Left forelimb (tissue), 1 donor: ENCODE data around the gene ACTR1B.
"Not testable (repeated sequence)": the region's sequence is repeated elsewhere in the genome, so short reads cannot be mapped to it uniquely, and the experiment has no call there.

Experiments used
- DNase-seq: peaks from one replicate; pipeline ENCODE4 v3.0.0-alpha.2; 2018; ENCODE audit warnings: low spot score

Gene ACTR1B

GRCh38 chr2:97658691-97659157 lies 5.1 kb downstream of the ACTR1B start:
- no peak for DNase-seq

- no peak for DNase-seq
Observed at GRCh38 chr2:97657986-97658690, 5.7 kb downstream of the ACTR1B start.

GRCh38 chr2:97656905-97657587 lies 6.8 kb downstream of the ACTR1B start:
- no peak for DNase-seq

DNA sequence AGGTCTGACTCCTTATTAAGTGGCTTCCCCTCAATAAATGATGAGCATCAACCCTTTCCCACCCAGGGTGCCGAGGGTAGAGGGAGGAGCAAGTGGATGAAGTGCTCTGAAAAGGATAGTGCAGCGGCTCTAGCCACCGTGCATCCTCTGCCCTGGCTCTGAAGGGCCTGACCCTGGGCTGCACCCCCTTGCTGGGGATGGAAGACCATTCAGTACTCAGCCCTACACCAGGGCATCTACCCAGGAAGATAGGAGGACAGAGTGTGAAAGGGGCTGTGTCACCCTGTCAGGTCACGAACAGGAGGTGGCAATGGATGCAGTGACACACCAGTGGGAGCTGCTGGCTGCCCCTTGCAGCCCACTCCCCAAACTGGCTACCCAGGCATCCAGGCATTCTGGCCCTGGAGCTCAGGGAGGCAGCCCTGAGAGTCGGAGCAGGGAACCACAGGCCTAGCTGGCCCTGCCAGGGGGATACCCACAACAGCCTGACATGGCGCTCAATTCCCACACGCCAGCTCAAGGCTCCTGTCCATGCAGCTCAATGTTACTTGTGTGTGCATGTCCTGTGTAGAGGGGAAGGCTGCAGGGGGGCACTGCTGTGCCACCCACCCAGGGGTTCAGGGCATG lies 7.6 kb downstream of the ACTR1B start:
- DNase-seq: no peak

DNA sequence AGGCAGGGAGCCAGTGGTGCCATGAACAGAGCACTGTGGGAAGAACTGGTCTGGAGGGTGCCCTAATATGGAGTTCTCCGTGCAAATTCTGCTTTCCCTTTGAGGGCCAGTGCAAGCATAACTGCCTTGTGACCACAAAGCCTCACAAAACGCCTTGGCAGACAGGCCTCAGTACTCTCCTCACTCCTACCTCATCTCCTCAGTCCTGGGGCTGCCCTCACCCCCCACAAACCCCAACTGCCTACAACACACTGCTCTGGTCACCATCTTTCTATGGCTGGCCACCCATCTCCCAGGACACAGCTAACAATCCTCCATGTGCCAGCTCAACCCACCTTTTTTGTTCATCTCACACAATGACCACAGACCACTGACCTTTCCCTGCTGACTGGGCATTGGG lies 9.1 kb downstream of the ACTR1B start:
- DNase-seq: no peak

DNA sequence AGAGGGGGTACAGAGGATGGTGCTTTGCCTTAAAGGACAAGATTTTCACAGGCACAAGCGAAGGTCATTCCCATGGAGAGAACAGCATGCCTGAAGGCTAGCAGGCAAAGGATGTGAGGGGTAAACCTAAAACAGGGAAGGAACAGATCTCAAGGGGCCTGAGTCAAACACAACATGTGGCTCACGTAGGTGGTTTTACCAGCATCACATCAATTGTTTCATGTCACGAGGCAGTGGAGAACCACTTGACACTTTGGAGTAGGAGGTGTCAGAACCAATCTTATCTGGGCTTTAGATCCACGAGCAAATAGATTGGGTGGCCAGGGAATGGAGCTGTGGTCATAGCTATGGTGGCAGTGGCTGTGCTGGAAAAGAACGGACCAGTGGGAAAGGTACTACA lies 9.5 kb downstream of the ACTR1B start:
- no peak for DNase-seq

GRCh38 chr2:97653874-97654273 lies 10.0 kb downstream of the ACTR1B start:
- DNase-seq: no peak

- no peak for DNase-seq
Observed at GRCh38 chr2:97653473-97653872, 10.4 kb downstream of the ACTR1B start.

- no peak for DNase-seq
Observed at GRCh38 chr2:97651114-97651513, 12.7 kb downstream of the ACTR1B start.

DNA sequence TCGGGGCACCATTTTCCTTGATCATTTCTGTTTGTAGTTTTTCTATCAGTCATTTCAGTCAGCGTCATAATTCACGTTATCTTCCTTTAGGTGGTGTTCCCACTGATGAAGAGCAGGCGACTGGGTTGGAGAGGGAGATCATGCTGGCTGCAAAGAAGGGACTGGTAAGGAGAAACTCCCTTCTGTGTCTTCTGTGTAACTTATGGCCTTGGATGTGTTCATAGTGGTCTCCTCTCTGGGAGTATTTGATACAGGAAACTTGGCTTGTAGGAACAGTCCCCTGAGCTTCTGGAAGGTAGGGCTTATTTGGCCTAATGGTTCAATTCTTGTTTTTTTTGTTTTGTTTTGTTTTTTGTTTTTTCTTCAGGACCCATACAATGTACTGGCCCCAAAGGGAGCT lies 16.9 kb downstream of the ACTR1B start:
- no peak for DNase-seq

DNA sequence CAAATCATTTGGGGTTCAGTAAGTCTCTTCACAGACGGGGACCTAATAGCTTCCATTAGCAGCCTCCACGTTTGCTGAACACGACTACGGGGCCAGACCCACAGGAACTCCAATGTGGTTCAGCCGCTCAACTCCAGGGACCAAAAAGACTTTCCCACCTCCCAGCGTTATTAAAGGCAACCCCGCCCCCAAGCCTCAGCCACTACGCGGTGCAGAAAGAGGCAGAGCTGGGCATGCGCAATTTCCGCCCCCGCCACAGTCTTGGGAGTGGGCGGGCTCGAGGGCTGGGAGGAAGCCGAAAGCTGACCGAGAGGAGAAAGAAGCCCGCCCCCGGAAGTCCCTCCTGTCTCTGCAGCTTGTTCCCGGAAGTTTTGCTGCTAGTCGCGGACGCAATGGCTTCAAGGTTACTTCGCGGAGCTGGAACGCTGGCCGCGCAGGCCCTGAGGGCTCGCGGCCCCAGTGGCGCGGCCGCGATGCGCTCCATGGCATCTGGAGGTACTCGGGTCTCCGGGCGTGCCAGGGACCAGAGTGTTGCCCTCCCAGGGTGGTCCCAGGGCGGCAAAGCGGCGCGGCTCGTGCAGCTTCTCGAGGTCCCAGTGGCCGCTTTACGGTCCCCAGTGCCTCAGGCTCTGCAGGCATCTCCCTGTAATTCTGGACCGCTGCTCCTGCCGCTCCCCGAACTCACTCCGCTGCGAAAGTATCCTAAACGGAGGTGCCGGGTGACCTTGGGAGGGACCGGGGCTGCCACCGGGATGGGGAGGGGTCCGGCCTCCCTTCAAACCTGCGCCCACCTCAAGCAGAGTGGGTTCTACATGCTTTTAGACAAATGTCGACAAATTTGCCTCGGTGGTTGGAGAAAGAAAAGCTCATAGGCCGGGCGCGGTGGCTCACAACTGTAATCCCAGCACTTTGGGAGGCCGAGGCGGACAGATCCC lies 17.9 kb downstream of the ACTR1B start, which contains the start of gene COX5B:
Gene COX5B, plus strand, starts transcription at position 368 of the 935 bp plus-strand sequence. Its CDS starts 25 bp downstream, at position 393.
- peak; percentile 99 for DNase-seq

- DNase-seq: no peak
Observed at GRCh38 chr2:97645112-97645694, 18.6 kb downstream of the ACTR1B start.

GRCh38 chr2:97644023-97644717 lies 19.7 kb downstream of the ACTR1B start:
- no peak for DNase-seq

DNA sequence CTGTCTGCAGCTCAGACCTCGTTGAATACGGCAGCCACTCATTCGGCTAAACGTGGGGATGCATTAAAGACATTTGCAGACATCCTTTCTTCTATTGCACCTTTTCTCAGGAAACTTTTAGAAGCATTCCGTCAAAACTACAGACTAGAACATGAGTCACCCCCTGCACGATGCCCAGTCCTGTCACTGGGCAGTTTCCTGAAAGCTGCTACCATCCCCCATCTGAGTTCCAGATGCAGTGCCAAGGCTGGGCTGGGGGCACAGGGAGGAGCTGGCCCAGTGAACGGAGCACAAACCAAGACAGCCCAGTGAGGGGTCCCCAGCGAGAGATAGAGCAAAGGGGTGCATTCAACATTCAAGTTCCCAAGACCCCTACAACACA lies 37.8 kb downstream of the ACTR1B start:
- DNase-seq: not testable (repeated sequence)

- not testable (repeated sequence) for DNase-seq
Observed at GRCh38 chr2:97625354-97626048, 38.3 kb downstream of the ACTR1B start.

DNA sequence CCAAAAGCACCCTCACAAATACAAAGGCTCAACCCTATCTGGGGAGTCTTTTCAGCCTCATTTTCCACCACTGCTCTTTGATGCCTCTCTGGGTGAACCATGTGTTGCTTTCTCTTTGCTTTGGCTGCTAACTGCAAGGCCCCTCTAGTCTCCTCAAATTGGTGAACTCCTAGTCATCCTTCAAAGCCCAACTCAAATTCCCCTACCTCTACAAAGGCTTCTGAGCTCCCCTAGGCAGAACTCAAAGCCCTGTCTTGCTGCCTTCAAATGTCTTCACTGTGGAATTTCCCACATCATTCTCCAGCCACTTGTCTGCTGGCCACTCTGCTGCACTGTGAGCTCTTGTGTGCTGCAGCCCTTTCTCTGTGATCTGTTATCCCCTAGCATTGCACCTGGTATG lies 40.9 kb downstream of the ACTR1B start:
- not testable (repeated sequence) for DNase-seq

DNA sequence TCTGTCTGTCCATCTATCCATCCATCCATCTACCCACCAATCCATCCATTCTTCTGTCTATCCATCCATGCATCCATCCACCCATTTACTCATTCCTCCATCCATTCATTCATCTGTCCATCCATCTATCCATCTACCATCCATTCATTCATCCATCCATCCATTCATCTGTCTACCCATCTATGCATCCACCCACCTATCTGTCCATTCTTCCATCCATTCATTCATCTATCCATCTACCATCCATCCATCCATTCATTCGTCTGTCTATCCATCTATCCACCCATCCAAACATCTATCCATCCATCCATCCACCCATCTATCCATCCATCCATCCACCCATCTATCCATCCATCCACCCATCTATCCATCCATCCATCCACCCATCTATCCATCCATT lies 43.4 kb downstream of the ACTR1B start:
- not testable (repeated sequence) for DNase-seq

DNA sequence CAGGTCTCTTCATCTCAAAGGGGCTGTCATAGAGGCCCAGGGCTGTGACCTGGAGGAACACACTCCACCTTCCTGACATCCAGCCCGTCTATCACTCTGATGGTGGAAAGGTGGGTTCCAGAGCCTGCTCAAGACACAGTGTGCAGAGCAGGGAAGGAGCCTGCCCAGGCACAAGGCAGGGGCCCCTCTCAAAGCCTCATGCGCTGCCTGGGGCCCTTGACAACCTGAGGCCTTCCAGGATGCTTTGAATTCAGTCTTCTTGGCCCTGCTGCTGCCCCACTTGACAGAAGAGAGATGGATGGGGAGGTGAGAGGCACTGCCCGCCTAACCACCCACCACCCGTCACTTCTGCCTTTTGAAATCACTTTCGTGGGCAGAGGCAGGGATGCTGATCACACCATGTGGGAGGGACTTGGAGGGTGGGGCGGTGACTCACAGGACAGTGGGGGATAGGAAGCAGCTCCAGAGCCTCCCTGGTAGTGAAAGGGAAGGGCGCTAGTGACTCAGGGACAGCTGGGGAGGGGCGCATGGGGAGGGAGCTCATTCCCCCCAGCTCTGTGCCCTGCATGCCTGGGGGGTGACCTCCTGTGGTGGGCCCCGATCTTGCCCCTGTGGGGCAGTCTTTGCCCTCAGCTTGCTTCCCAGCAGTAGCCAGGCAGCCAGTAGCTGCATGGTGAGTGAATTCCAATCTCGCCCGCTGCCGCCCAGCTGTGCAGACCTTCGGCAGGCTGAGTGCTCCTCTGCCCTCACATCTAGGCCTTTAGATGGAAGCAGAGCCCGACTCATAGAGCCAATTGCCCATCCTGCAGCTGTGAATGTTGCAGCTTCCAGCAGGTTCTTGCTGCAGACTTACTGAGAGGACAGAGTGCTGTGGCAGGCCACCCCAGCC lies 44.7 kb downstream of the ACTR1B start:
- DNase-seq: not testable (repeated sequence)

GRCh38 chr2:97617911-97618310 lies 45.9 kb downstream of the ACTR1B start:
- no peak for DNase-seq
